ENCODE data around the gene LHX6.

LHX6 gene

DNA sequence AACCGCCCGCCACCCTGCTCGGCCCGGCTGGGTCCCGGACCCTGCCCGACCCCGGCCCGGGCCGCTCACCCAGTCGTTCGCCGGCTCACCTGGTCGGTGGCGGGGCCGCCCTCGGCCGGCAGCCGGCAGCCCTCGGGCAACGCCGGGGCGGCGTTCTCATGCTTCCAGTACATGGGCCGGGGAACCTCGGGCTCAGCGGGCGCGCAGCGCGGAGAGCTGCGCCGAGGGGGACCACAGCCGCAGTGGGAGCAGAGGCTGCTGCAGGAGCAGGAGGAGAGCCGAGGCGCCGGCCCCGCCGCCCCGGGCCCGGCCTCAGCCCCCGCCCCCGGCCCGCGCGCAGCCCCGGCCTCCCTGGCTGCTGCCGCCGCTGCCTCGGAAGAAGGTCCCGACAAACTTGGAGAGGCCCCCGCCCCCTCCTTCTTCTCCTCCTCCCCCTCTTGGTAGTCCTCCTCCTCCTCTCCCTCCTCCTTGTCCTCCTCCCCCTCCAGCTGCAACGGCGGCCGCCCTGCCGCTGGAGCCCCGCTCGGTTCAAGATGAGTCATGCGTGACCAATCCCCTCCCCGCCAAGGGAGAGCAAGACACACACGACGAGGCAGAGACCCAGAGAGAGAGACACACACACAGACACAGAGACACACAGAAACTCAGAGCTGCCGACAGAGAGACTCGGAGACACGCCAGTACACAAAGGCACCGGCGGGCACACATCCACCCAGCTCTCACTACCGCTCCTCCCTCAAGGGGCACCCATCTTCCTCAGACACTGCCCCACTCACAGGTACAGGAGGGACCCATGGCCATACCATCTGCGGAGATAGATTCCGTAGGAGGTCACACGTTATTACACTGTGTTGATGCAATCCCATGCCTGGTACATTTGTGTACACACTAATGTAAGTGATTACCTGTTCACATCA lies at the start of gene LHX6:
LHX6 (minus strand) TSS at position 390 of the 917 bp plus-strand sequence; CDS start at position 173, 217 bp downstream.
- in situ Hi-C loops (cut with MboI; ENCODE audit: low sequenced_read_pairs): no loop called here

DNA sequence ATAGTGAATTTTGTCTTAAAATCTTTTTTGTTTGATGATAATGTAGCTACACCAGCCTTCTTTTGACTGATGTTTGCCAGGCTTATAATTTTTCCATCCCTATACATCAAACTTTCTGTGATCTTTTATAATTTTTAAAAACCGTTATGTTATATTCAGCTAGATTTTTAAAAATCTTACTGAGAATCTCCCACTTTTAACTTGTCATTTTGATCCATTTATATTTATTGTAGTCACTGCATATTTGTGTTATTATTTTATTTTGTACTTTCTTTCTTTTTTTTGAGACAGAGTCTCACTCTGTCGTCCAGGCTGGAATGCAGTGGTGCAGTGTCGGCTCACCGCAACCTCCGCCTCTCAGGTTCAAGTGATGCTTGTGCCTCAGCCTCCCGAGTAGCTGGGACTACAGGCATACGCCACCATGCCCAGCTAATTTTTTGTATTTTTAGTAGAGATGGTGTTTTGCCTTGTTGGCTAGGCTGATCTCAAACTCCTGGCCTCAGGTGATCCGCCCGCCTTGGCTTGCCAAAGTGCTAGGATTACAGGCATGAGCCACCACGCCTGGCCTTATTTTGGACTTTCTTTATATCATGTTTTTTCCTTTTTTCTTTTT lies 48.6 kb upstream of the LHX6 start:
- in situ Hi-C loops (cut with MboI; ENCODE audit: low sequenced_read_pairs): no loop called here

DNA sequence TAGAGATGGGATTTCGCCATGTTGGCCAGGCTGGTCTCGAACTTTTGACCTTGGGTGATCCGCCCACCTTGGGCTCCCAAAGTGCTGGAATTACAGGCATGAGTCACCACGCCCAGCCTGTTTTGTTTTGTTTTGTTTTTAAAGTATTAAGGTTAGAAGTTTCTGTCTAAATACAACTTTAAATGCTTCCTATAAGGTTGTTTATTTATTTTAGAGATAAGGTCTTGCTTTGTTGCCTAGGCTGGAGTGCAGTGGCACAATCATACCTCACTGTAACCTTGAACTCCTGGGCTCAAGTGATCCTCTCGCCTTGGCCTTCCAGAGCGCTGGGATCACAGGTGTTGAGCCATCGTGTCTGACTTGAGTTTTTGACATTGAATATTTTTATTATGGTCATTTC lies 47.3 kb upstream of the LHX6 start:
- in situ Hi-C loops (cut with MboI; ENCODE audit: low sequenced_read_pairs): no loop called here

DNA sequence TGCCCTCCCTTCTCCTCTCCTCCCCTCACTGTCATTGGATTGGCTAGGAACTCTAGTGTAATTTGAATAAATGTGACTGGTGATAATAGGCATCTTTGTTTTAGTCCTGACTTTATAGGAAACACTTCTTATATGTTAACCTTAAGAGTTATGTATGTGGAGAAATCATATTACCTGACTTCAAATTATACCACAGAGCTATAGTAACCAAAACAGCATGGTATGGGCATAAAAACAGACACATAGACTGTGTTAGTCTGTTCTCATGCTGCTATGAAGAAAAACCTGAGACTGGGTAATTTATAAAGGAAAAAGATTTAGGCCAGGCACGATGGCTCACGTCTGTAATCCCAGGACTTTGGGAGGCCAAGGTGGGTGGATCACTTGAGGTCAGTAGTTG lies 45.3 kb upstream of the LHX6 start:
- in situ Hi-C loops (cut with MboI; ENCODE audit: low sequenced_read_pairs): no loop called here

DNA sequence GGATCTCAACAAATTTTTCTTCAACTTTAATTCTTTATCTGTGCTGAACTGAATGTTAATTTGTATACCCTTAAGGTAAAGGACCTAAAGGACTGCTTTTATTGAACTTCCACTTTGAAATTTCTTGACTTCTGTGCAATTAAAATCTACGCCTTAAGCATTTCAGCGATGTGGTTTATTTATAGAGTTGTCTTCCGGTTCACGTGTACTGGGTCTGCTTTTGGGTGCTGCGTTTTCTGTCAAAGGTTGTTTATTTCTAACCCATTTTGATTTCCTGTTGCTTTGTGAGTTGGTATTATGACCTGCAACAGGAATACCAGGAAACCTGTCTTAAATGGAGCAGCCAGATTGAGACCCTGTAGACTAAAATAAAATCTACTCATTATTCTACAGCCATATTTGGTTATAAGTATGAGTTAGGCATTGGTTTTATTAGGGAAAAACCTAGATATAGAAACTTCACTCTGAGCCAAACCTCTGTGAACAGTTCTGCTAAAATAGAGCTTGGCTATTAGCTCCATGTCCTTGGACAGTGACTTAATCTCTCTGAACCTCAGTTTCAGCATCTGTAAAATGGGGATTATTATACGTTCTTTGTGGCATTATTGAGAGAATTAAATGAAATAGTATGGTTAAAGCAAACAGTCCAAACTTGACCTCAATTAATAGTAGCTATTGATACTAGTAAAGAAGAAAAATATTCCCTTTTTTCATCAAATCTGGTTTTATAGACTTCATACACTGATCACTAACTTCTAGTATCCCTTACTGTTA lies 39.5 kb upstream of the LHX6 start:
- in situ Hi-C loops (cut with MboI; ENCODE audit: low sequenced_read_pairs): no loop called here

DNA sequence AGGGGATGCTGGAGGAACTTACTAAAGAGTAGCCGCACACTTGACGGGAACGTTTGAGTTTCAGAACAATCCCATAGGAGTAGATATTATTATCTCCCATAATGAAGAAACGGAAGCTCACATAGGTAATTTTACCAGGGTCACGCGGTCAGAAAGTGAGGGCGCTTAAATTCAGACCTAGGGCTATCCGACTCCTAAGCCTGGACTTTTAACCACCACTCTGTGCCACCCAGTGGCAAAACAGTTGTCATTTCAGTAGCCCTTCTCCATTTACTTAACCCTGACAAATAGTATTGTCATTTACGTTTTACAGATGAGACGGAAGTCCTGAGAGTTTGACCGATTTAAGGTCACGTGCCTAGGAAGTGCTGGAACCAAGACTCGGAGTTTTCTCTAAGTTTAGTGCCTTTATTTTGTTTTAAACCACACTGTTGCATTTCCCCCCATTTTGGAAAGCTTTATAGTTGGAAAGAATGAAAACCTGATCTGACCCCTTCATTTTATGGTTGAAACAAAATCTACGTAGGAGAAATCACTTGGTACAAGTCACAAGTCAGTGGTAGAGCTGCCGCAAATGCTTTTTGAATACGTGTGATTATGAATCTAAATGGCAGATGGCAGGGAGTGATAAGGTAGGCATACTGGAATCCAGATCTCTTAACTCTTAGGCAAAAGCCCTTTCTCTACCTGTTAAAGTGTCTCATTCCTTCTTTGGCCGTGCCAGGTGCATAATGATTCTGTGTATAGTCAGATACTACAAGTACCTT lies 36.6 kb upstream of the LHX6 start:
- in situ Hi-C loops (cut with MboI; ENCODE audit: low sequenced_read_pairs): no loop called here

DNA sequence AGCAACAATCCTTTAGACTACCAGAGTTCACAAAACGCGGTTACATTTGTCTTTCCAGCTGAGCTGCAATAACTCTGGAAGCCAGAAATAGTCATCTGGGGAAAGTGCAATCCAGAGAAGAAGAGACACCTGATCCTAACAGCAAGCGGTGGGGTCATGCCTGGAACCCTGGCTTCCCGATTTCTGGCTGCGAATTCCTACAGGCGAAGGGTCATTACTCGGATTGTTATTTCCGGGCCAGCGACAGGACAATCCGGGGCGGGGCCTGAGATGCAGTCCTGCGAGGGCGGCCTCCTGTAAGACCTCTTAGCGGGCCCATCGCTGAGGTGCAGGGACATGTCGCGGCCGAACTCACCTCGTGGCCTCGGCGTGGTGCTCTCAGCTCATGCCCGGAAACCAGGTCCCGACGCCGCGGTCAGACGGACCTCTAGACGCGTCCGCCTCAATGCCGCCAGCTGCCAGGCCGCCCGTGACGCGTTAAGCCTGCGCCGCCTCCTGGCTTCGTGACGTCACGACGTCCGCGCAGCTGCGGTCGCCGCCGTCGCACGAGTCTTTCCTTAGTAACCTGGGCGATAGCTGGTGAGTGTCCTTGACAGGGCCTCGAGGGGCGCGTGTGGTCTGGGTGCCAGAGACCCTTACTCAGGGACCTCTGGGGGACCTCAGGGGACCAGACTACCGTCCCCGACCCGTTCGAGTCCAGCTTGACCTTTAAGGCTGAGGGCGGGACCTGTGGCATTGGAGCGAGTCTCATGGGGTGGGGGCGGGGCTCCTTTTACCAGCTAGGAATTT lies 35.8 kb upstream of the LHX6 start, which contains the start of the genes MRRF and RBM18:
MRRF (plus strand) TSS at position 523 of the 789 bp plus-strand sequence. CDS start 6,010 bp downstream, outside the sequence.
RBM18 (minus strand) TSS at position 481 of the 789 bp plus-strand sequence. CDS start 3,348 bp downstream, outside the sequence.
- in situ Hi-C loops (cut with MboI; ENCODE audit: low sequenced_read_pairs): no loop called here

DNA sequence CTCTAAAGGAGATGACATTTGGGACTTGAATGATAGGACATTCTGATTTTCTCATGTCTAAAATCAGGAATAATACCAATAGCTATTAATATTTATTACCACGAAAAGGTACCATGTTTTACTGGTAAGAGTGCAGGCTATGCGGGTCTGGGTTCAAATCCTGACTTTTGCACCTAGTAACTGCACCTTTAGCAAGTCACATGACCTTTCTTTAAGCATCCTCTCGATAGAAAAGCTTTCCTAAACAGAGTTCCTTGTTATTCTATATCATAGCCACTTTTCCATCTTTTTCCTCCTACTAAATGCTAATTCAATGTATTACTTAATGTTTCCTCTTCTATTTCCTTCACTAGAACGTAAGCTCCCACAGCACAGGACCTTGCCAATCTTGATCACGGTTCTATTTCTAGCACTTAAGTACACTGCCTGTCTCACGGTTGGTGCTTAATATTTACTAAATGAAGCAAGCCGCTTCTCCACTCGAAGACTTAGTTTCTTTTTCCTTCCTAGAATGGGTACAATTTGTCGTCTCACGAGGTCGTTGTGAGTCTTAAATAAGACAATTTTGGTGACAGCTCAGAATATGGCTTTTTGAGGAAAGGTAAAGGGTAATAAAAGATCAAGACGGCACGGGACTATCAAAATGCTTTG lies 35.1 kb upstream of the LHX6 start:
- in situ Hi-C loops (cut with MboI; ENCODE audit: low sequenced_read_pairs): no loop called here

DNA sequence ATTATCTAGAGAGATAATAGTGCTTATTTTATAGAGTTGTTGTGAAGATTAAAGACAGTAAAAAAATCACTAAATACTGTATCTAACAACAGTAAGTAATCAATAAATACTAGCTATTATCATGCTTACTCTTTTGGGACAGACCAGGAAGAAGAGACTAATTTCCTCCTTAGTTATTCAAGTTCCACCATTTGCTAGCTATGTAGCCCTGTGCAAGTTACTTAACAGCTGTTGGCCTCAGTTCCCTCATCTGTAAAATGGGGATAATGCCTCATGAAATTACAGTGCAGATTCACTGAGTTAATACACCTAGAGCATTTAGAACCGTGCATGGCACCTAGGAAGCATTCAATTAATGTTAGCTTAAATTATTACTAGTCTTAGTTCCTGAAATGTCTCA lies 33.3 kb upstream of the LHX6 start:
- in situ Hi-C loops (cut with MboI; ENCODE audit: low sequenced_read_pairs): no loop called here

DNA sequence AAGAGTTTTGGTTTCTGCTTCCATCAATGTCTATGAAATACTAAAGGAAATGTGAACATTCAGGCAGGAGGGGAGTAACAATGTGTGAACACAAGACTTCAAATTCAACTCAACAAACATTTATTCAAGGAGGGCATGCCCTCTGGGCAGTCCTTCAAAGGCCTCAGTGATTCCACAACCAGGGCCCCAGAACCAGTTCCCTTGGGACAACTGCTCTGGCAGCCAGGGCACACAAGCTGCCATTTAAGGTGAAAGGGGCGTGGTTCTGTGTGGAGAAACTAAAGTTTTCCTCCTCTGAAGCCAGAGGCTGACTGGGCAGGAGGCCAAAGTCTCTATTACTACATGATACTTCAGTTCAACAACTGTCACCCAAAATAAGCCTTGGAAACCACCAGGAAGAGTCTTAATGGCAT lies 32.7 kb upstream of the LHX6 start:
- in situ Hi-C loops (cut with MboI; ENCODE audit: low sequenced_read_pairs): no loop called here

DNA sequence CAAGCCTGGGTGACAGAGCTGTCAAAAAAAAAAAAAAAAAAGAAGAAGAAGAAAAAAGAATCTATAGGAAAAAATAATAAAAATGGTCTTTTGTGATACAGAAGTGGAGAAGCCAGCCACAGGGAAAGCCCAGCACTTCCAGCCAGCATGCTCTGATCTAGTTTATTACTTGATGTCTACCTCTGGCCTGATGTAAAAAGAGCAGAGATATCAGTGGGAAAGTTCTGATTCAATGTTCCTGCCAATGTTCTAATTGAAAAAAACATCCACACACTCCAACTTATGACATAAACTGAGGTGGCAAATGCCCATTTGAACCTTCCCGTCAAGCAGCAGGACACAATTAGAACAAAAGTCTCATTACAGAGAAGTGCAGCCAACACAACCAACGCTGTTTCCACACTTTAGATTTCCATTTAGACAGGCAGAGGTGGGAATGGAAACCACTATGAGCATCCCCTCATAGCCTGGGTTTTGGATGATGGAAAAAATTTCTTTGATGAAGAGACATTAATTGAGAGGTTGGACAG lies 30.2 kb upstream of the LHX6 start:
- in situ Hi-C loops (cut with MboI; ENCODE audit: low sequenced_read_pairs): no loop called here

DNA sequence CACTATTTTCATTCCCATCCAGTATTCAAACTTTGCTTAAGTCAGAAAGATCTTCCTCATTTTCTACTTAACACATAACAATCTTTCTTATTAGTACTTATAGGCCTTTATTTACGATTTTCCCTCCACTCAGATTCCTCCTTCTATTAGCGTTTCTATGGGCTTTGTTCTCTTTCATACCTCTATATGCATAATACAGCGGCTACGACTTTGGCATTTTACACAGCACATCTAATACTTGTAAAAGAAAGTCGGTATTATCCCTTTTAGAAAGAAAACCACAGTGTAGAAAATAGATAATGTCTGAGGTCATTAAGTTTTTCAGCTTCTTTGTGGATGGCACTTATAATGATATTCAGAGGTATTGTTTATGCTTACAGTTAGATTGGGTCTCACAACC lies 27.4 kb upstream of the LHX6 start:
- in situ Hi-C loops (cut with MboI; ENCODE audit: low sequenced_read_pairs): no loop called here

DNA sequence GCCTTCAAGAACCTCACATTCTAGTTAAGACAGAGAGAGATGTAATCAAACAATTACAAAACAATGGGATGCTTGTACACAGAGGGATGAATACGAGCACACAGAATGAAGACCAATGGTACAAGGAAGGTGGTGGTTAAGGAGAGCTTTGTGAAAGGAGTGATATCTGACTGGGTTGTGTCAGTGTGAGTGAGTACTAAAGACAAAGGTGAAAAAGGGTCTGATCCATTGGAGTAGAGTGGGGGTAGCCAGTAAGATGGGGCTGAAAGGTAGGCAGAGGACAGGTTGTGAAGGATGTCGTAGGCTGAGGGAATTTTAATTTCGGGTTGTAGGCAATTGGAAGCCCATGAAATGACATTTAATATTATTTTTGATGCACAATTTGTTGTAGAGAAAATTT lies 26.0 kb upstream of the LHX6 start:
- in situ Hi-C loops (cut with MboI; ENCODE audit: low sequenced_read_pairs): no loop called here

DNA sequence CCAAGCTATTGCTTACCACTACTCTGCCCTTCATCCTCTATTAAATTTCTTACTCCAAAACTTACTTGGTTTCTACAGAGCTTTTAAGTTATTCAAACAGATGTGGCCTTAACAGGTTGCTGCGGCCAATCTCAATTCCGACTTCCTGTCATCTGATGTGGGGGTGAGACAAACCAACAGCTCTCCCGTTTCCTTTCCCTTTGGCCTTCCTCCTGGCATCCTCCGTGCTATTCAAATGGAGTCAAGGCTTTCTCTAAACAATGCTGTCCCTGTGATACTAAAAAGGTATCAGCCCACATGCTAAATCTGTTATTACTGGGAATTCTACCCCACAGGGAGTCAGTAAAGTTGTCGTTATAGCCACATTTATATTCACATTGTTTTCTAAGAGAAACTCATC lies 24.0 kb upstream of the LHX6 start:
- in situ Hi-C loops (cut with MboI; ENCODE audit: low sequenced_read_pairs): no loop called here

DNA sequence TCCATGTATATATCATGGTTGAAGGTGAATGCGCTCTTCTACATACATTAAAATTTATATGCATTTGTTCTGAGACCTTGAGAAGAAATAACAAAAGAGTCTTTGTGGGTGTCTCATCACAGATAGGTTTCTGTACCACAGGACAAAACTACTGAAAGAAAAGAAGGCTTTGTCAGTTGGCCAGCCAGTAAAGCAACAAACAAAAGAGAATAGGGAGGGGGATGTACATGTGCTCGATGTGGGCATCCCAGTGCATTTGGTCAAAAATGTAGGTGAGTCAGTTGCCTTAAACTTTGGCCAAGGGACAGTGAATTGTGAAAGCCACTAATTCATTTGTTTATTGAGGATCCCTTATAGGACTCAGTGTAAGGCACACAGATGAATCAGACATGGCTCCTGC lies 22.6 kb upstream of the LHX6 start:
- in situ Hi-C loops (cut with MboI; ENCODE audit: low sequenced_read_pairs): no loop called here

DNA sequence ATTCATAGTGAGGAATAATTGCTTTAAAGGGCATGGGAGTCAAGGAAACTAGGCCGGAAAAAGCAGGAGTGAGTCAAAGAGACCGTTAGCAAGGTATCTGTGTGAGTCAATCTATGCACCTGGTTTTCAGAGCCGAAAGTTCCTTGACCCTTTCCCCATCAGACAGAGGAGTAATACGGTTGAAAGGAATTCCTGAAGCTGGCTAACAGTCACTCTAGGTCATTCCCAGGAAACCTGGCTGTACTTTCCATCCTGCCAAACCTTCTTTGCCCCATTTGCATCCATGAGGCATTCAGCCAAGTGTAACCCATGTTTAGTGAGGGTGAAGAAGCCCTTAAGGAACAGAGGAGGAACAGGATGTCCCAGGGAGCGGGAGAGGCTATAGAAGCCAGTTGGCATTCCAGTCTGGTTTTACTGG lies 19.7 kb upstream of the LHX6 start:
- in situ Hi-C loops (cut with MboI; ENCODE audit: low sequenced_read_pairs): no loop called here

DNA sequence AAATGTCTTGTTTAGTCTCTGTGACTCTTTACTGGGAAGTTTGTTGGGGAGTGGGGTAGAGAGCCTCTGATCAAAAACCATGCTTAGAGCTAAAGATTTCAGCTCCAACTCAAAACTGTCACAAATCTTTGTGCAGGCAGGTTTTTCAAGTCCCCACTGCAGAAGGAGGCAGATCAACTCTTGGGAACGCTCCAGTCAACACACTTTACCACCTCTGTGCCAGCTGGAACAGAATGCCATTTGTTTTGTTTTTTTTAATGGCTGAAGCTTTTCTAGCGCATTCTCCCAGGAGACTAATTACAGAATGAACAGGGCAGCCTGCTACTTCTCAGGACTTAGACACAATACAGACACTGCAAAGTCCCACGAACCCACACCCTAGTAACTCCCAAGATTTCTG lies 17.9 kb upstream of the LHX6 start:
- in situ Hi-C loops (cut with MboI; ENCODE audit: low sequenced_read_pairs): no loop called here

DNA sequence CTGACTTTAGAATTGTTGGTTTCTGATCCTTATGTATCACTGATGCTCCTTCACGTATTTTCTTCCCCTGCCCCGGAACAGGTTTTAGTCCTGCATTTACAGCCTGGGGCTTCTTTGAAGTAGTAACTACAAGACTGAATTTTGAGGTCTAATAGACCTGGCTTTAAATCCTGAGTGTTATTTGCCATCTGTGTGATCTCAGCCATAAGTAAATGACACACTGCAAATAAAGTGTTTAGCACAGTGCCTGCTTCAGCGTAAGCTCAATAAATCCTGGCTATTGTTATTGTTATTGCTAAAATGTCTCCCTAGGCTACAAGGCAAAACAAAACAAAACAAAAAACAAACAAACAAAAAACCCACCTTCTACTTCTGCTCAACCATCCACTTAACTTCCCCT lies 15.6 kb upstream of the LHX6 start:
- in situ Hi-C loops (cut with MboI; ENCODE audit: low sequenced_read_pairs): no loop called here

DNA sequence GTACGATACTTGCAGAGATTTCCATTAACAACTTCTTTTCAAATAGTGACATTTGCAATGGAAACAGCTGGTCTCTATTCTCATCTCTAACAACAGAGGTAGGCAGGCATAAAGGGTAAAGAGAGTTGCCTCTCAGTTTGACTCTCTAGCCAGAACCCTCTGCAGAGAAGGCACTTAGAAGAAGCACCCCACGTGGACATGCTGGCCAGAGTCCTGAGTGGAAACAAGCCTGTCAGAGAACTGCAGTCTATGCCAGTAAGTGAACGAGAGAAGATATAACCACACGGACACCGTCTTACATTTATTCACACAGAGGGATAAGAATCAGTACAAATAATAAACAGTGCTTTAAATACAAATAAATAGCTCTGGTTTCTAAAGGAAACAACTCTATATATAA lies 11.0 kb upstream of the LHX6 start:
- in situ Hi-C loops (cut with MboI; ENCODE audit: low sequenced_read_pairs): no loop called here
